Gastroesophageal sphincter (tissue), 4 donors: Measurements from ENCODE around the gene CD209. TPM values are rescaled to one million over a fixed set of nuclear protein-coding genes. Genes with fewer than 3 reads are reported as not detected.

Experiments used
- ATAC-seq: fragments of 150-250 bp; one replicate; pipeline ENCODE4 v1.9.1; 2016; ENCODE audit warnings: mild to moderate bottlenecking, moderate library complexity
- H3K27ac ChIP-seq, 4 donors: fragments of 200-600 bp; sonication (generic) in 3 of 4; 1 replicate in 3 of 4; 2 replicates in 1 of 4; pipeline ENCODE4 v1.5.1; 2016 to 2019
- H3K27me3 ChIP-seq: fragments of 200-600 bp; sonication (generic); one replicate; pipeline ENCODE4 v1.5.1; 2019
- H3K36me3 ChIP-seq, 2 donors: fragments of 200-600 bp; sonication (generic); one replicate each; pipeline ENCODE4 v1.5.1; 2019; ENCODE audit warnings: control low read depth in 1 of 2
- H3K4me1 ChIP-seq, 3 donors: fragments of 200-600 bp; sonication (generic); 1 replicate in 2 of 3; 2 replicates in 1 of 3; pipeline ENCODE4 v1.5.1; 2016 to 2019; ENCODE audit warnings: control low read depth in 2 of 3
- H3K4me3 ChIP-seq, 2 donors: fragments of 200-600 bp; sonication (generic); one replicate each; pipeline ENCODE4 v1.5.1; 2019; ENCODE audit warnings: mild to moderate bottlenecking in 1 of 2, moderate library complexity in 1 of 2
- H3K9me3 ChIP-seq, 3 donors: fragments of 200-600 bp; sonication (generic); one replicate each; pipeline ENCODE4 v1.5.1; 2017 to 2019; ENCODE audit warnings: control low read depth in 2 of 3
- EP300 ChIP-seq: sonication (generic); formaldehyde crosslinking; IDR thresholded peaks from one replicate; pipeline ENCODE4 v1.6.1; 2017; ENCODE audit warnings: antibody characterized with exemption, mild to moderate bottlenecking
- POLR2A ChIP-seq, 2 donors: fragments of 450-650 bp; IDR thresholded peaks; one replicate each; pipeline ENCODE4 v1.6.1; 2017; ENCODE audit warnings: antibody characterized with exemption in 2 of 2, mild to moderate bottlenecking in 2 of 2, moderate library complexity in 1 of 2
- POLR2AphosphoS5 ChIP-seq: sonication (generic); formaldehyde crosslinking; IDR thresholded peaks from one replicate; pipeline ENCODE4 v1.6.1; 2017; ENCODE audit warnings: antibody characterized with exemption
- WGBS, 2 donors: methylation state at CpG; one replicate each; pipeline ENCODE4 v1.1.5; 2018; ENCODE audit warnings: low coverage in 1 of 2; 5-methylcytosine and 5-hydroxymethylcytosine counted together
- total RNA-seq, 4 donors: library from RNA; depleted of rRNA; stranded (reverse); fragments of >200 nt; gene quantifications; one replicate each; pipeline ENCODE4 v1.1.0, GENCODE V29; 2016
- TF ChIP-seq, protein P1 (sequence below), 4 experiments: fragments of 200-600 bp in 2 of 4; fragments of 450-650 bp in 2 of 4; sonication (generic) in 1 of 4; IDR thresholded peaks; one replicate each; pipeline ENCODE4 v1.5.1; 2017 to 2019; ENCODE audit warnings: antibody characterized with exemption in 4 of 4, mild to moderate bottlenecking in 2 of 4, moderate library complexity in 2 of 4

CD209 gene
- total RNA-seq, 4 donors from 2014 or later, result 0.78 to 11.4 (median 8.0) TPM

DNA sequence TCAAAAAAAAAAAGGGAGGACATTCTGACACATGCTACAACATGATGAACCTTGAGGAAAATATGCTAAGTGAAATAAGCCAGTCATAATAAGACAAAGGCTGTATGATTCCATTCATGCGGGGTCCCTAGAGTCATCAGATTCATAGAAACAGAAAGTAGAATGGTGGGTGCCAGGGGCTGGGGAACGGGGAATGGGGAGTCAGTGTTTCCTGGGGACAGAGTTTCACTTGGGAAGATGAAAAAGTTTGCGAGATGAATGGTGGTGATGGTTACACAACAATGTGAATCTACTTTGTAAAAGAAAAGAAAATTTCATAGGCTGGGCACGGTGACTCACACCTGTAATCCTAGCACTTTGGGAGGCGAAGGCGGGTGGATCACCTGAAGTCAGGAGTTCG lies 9.3 kb downstream of the CD209 start:
- 71 to 100% methylated on average over 3 to 7 of the region's 7 CpGs for WGBS, 2 donors

DNA sequence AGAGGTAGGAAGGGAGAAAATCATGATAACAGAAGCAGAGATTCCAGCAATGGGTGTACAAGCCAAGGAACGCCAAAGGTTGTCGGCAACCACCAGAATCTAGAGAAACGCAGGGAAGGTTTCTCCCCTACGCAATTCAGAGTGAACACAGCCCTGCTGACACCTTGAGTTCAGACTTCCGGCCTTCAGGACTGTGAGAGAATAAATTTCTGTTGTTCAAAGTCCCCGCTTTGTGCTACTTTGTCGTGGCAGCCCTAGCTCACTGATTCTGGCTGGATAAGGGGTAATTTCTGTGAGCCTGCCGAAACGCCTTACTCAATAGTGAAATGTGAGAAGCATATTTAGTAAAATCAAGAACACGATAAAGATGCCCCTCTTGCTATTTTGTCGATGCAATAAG lies 10.1 kb downstream of the CD209 start:
- H3K4me3 ChIP-seq, result no peak overlapping the region
- no peak for ATAC-seq
- H3K9me3 ChIP-seq, result no peaks in the 10 kb centered on the region
- no peak overlapping the region for H3K27ac ChIP-seq
- peaks cover 59% of the 10 kb centered on the region for H3K27me3 ChIP-seq
- no peaks in the 10 kb centered on the region for H3K4me1 ChIP-seq
- WGBS, 2 donors, result 65 to 82% methylated on average over 6 to 11 of the region's 11 CpGs
- H3K36me3 ChIP-seq, result no peaks in the 10 kb centered on the region
- TF ChIP-seq EP300 (no peak), POLR2A (IDR thresholded peaks at IDR 0.05) (no peak), POLR2AphosphoS5 (no peak)
- TF ChIP-seq, protein P1, sequence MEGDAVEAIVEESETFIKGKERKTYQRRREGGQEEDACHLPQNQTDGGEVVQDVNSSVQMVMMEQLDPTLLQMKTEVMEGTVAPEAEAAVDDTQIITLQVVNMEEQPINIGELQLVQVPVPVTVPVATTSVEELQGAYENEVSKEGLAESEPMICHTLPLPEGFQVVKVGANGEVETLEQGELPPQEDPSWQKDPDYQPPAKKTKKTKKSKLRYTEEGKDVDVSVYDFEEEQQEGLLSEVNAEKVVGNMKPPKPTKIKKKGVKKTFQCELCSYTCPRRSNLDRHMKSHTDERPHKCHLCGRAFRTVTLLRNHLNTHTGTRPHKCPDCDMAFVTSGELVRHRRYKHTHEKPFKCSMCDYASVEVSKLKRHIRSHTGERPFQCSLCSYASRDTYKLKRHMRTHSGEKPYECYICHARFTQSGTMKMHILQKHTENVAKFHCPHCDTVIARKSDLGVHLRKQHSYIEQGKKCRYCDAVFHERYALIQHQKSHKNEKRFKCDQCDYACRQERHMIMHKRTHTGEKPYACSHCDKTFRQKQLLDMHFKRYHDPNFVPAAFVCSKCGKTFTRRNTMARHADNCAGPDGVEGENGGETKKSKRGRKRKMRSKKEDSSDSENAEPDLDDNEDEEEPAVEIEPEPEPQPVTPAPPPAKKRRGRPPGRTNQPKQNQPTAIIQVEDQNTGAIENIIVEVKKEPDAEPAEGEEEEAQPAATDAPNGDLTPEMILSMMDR (IDR thresholded peaks at IDR 0.05), result no peak

More for the DNA sequence above, 9.3 kb downstream of the CD209 start:
- ATAC-seq, result no peak
- no peaks in the 10 kb centered on the region for H3K4me1 ChIP-seq
- no peak for TF ChIP-seq POLR2AphosphoS5
- TF ChIP-seq, protein P1 (IDR thresholded peaks at IDR 0.05), result no peak
- TF ChIP-seq POLR2A (IDR thresholded peaks at IDR 0.05), result no peak
- no peak for TF ChIP-seq EP300
- H3K4me3 ChIP-seq, result no peak overlapping the region
- peaks cover 57% of the 10 kb centered on the region for H3K27me3 ChIP-seq
- H3K36me3 ChIP-seq, result no peaks in the 10 kb centered on the region
- H3K27ac ChIP-seq, result no peak overlapping the region
- H3K9me3 ChIP-seq, result no peaks in the 10 kb centered on the region

DNA sequence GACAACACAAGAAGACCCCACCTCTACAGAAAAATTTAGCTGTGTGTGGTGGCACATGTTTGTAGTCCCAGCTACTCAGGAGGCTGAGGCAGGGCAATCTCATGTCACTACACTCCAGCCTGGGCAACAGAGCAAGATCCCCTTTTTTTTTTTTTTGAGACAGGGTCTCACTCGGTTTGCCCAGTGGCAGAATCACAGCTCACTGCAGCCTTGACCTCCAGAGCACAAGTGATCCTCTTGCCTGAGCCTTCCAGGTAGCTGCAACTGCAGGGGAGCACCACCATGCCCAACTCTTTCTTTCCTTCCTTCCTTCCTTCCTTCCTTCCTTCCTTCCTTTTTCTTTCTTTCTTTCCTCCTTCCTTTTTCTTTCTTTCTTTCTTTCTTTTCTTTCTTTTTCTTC lies 11.2 kb downstream of the CD209 start:
- ATAC-seq, result no peak
- no peaks in the 10 kb centered on the region for H3K9me3 ChIP-seq
- H3K4me1 ChIP-seq, result no peaks in the 10 kb centered on the region
- 36 to 78% methylated on average over 1 of the region's 1 CpG for WGBS, 2 donors
- no peaks in the 10 kb centered on the region for H3K36me3 ChIP-seq
- TF ChIP-seq POLR2A (IDR thresholded peaks at IDR 0.05) (no peak), EP300 (no peak), POLR2AphosphoS5 (no peak)
- TF ChIP-seq, protein P1 (IDR thresholded peaks at IDR 0.05), result no peak
- no peak overlapping the region for H3K27ac ChIP-seq
- H3K4me3 ChIP-seq, result no peak overlapping the region
- peaks cover 69% of the 10 kb centered on the region for H3K27me3 ChIP-seq

DNA sequence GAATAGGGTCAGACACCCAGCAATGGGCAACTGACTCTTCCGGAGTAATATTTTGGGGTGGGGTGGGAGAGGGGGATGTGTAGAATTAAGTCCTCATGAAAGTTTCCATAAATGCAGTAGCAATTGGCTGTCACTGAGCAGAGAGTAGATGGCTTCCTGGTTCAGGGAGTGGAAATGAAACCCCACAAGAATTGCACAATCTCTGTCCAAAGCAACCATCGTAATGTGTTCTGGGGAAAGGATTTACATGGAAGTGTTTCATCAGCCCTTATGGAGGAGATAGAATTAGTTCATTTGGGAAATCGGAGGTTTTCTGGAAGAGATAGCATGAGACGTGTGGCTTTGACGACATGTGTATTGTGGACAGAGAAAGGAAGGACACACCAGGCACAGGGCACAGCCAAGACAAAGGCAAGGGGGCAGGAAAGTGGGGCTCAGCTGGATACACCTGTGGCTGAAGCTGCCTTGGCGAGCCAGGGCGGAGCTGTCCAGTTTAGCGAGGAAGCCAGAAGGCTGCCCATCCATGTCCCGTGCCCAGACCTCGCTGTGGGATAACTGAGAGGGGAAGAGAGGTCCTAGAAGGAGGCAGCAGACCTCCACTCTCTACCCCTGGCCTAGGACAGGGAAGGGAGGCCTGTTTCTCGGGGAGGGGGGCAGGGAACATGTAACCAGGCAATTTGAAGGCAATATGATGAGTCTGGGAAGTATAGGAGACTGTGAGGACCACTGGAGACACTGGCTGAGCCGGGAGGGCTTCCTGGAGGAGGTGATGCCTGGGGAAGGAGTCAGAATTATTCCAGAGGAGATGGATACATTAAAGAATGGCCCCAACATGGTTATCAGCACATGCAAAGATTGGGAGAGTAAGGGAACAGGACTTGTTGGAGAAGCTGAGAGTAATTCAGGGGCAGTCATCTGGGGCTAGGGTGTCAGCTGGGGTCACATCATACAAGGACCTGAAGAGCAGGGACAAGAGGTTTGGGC lies 12.8 kb downstream of the CD209 start:
- Histone ChIP-seq H3K9me3 (no peaks in the 10 kb centered on the region), H3K27ac (no peak overlapping the region), H3K4me1 (peaks cover 0 to 11% (median 0%) of the 10 kb centered on the region in 3 donors), H3K4me3 (no peak overlapping the region), H3K27me3 (peaks cover 79% of the 10 kb centered on the region), H3K36me3 (no peaks in the 10 kb centered on the region)
- ATAC-seq, result no peak
- TF ChIP-seq, protein P1 (IDR thresholded peaks at IDR 0.05), result no peak
- TF ChIP-seq POLR2A (IDR thresholded peaks at IDR 0.05) (no peak), EP300 (no peak), POLR2AphosphoS5 (no peak)
- 52% methylated on average over 4 to 9 of the region's 12 CpGs for WGBS, 2 donors

DNA sequence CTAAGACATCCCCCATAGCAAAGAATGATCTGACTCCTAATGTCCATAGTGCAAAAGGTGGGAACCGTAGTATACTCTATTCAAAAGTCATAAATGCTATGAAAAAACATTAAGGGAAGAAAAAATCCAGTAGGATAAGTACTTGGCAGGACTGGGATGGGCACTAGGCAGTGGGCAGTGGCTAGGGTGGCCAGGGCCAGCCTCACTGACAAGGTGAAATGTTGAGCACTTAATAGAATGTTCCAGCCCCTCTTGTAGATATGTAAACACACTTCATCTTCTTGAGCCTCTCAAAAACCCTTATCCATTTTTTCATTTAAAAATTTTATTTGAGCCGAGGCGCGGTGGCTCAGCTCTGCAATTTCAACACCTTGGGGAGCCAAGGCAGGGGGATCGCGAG lies 14.0 kb downstream of the CD209 start:
- WGBS, 2 donors, result 48 to 64% methylated on average over 4 to 6 of the region's 6 CpGs
- TF ChIP-seq EP300, result no peak
- no peak for TF ChIP-seq POLR2AphosphoS5
- no peak overlapping the region for H3K27ac ChIP-seq
- H3K4me1 ChIP-seq, result peaks cover 0 to 11% (median 0%) of the 10 kb centered on the region in 3 donors
- no peak overlapping the region for H3K4me3 ChIP-seq
- ATAC-seq, result no peak
- H3K9me3 ChIP-seq, result no peaks in the 10 kb centered on the region
- H3K36me3 ChIP-seq, result no peaks in the 10 kb centered on the region
- peaks cover 79% of the 10 kb centered on the region for H3K27me3 ChIP-seq
